CD4-positive, alpha-beta T cell treated with Interleukin-15 for 1 hour (primary cell): ENCODE results near the gene CAMTA1.
"Not testable (repeated sequence)": the region's sequence is repeated elsewhere in the genome, so short reads cannot be mapped to it uniquely, and the experiment has no call there.

ENCODE experiments used
- DNase-seq: peaks from one replicate; pipeline ENCODE4 v3.0.0-alpha.2; 2020

CAMTA1 gene

GRCh38 chr1:7681401-7681800 is 896.1 kb downstream of the CAMTA1 start:
- no peak for DNase-seq

GRCh38 chr1:7683521-7683920 is 898.3 kb downstream of the CAMTA1 start:
- no peak for DNase-seq

- no peak for DNase-seq
Measured at GRCh38 chr1:7684132-7684531, 898.9 kb downstream of the CAMTA1 start.

- DNase-seq = no peak
Measured at GRCh38 chr1:7684861-7685635, 899.8 kb downstream of the CAMTA1 start.

DNA sequence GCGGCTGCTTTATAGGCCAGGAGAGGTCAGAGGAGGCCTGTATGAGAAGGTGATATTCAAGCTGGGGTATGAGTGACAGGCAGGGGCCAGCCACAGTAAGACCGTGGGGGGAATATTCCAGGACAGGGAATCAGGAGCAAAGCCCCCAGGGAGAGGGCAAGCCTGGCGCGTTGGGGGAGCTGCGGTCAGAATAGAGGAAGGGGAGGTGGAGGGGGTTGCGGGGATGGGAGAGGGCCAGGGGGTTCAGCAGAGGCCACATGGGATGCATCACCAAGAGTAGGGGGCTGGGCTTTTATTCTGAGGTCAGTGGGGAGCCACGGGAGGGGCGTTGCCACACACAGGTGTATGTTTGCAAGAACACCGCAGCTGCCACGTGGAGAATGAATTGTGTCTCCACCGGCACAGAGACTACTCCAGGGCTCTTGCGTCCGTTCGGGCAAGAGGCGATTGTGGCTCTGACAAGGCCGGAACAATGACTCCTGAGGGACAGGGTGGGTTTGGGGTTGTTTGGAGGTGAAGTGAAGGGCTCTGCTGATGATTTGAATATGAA is 901.1 kb downstream of the CAMTA1 start:
- no peak for DNase-seq

- DNase-seq = no peak
Measured at GRCh38 chr1:7687411-7687810, 902.2 kb downstream of the CAMTA1 start.

- no peak for DNase-seq
Measured at GRCh38 chr1:7688659-7689058, 903.4 kb downstream of the CAMTA1 start.

- not testable (repeated sequence) for DNase-seq
Measured at GRCh38 chr1:7689307-7689706, 904.1 kb downstream of the CAMTA1 start.

- DNase-seq = no peak
Measured at GRCh38 chr1:7690076-7690475, 904.8 kb downstream of the CAMTA1 start.

- no peak for DNase-seq
Measured at GRCh38 chr1:7690496-7691182, 905.4 kb downstream of the CAMTA1 start.

GRCh38 chr1:7691576-7691975 is 906.3 kb downstream of the CAMTA1 start:
- no peak for DNase-seq

- no peak for DNase-seq
Measured at GRCh38 chr1:7692005-7692404, 906.8 kb downstream of the CAMTA1 start.

- not testable (repeated sequence) for DNase-seq
Measured at GRCh38 chr1:7693037-7693436, 907.8 kb downstream of the CAMTA1 start.

GRCh38 chr1:7693662-7694061 is 908.4 kb downstream of the CAMTA1 start:
- DNase-seq = no peak

- DNase-seq = no peak
Measured at GRCh38 chr1:7694600-7695496, 909.6 kb downstream of the CAMTA1 start.

GRCh38 chr1:7695497-7696117 is 910.4 kb downstream of the CAMTA1 start:
- no peak for DNase-seq

DNA sequence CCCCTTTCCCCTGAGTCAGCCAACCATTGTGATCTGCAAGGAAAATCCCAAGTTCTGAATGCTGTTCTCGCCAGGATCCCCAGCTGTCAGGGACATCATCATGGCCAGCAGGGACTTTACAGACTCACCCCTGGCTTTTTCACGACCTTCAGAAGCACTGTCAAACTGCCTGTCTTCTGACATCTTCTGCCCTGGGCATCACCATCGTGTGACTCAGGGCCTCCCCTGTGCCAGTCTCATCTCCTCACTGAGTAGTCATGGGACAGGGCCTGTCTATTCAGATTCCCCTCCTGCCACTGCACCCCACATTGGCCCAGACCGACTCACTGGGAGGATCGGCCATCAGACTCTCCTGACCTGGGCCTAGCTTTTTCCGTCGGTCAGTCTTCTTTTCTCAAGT is 913.4 kb downstream of the CAMTA1 start:
- no peak for DNase-seq

DNA sequence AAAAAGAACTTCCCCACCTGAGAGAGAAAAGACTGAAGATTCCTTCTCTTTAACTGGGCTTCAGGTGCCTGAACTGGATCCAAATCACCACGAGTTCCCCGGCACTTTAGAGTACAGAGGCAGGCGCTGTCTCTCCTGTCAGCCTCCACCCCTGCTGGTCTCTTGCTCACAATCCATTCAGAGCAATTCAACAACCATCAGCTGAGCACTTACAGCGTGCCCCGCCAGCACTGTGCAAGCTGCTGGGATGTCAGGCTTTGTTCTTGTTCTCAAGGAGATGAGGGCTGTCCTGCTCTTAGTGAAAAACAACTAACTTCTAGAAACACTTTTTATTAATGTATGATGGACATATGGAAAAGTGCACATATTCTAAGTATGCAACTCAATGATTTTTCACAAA is 917.1 kb downstream of the CAMTA1 start:
- no peak for DNase-seq

GRCh38 chr1:7703321-7704213 is 918.3 kb downstream of the CAMTA1 start:
- DNase-seq = peak; percentile 46

- peak; percentile 93 for DNase-seq
Measured at GRCh38 chr1:7704214-7705047, 919.2 kb downstream of the CAMTA1 start.
